ENCODE measurements around the gene RUSC1.

GRCh38 chr1:155301342-155301841, 19.3 kb upstream of the RUSC1 start, which contains the start of gene PKLR:
- TF ChIP-seq CTCF (IDR thresholded peaks at IDR 0.05; ENCODE audit: insufficient read depth, low read depth, low read length) (no peak), EZH2 (IDR thresholded peaks at IDR 0.05; ENCODE audit: insufficient read depth, low read length) (no peak)

Data from astrocyte (in vitro differentiated cells and primary cell).